Activated CD4-positive, alpha-beta T cell treated with anti-CD3 and anti-CD28 coated beads for 36 hours (primary cell): ENCODE measurements around the gene PRKCZ. TPM values are rescaled to one million over a fixed set of nuclear protein-coding genes. Genes with fewer than 3 reads are reported as not detected.

Experiments
- ATAC-seq: fragments of 200-7000 bp; cut with Tn5 transposase; one replicate; pipeline ENCODE4 v1.10.0; 2021; ENCODE audit warnings: mild to moderate bottlenecking, moderate library complexity
- CTCF ChIA-PET: fragments of 350-600 bp; sonication (Branson Sonifier 250); formaldehyde crosslinking; loops from one replicate; lab custom pipeline; 2021; ENCODE audit warnings: antibody characterized with exemption; lab: Charles Lee
- POLR2A ChIA-PET: fragments of 350-600 bp; sonication (Branson Sonifier 250); formaldehyde crosslinking; loops from one replicate; lab custom pipeline; 2021; ENCODE audit warnings: antibody characterized with exemption, inconsistent platforms; lab: Charles Lee
- DNase-seq: peaks from one replicate; pipeline ENCODE4 v3.0.0-alpha.2; 2020
- H3K27ac Mint-ChIP-seq: one replicate; pipeline ENCODE4 v1.8.0; 2021; ENCODE audit warnings: mixed read lengths
- H3K27me3 Mint-ChIP-seq: one replicate; pipeline ENCODE4 v1.8.0; 2021; ENCODE audit warnings: mixed read lengths
- H3K36me3 Mint-ChIP-seq: one replicate; pipeline ENCODE4 v1.8.0; 2021; ENCODE audit warnings: low read depth, mixed read lengths
- H3K4me1 Mint-ChIP-seq: one replicate; pipeline ENCODE4 v1.8.0; 2021; ENCODE audit warnings: mixed read lengths
- H3K4me3 Mint-ChIP-seq: one replicate; pipeline ENCODE4 v1.8.0; 2021; ENCODE audit warnings: mild to moderate bottlenecking, moderate library complexity, mixed read lengths
- H3K9me3 Mint-ChIP-seq: one replicate; pipeline ENCODE4 v1.8.0; 2021; ENCODE audit warnings: low read depth, mixed read lengths
- intact Hi-C, 2 experiments: fragments of 100-400 bp; cut with DNase I in 1 of 2; cut with micrococcal nuclease in 1 of 2; formaldehyde crosslinking; loops; one replicate each; pipeline versions ENCODE4 v1.14.2 to v1.15.1; 2022 to 2024; cut with DNase I, micrococcal nuclease
- total RNA-seq, 2 experiments: library from RNA; stranded (reverse); gene quantifications; one replicate each; pipeline ENCODE4 v1.2.3, GENCODE V29; 2021

Gene PRKCZ
- total RNA-seq, 2 experiments from 2014 or later: 9.8 to 10.9 TPM

DNA sequence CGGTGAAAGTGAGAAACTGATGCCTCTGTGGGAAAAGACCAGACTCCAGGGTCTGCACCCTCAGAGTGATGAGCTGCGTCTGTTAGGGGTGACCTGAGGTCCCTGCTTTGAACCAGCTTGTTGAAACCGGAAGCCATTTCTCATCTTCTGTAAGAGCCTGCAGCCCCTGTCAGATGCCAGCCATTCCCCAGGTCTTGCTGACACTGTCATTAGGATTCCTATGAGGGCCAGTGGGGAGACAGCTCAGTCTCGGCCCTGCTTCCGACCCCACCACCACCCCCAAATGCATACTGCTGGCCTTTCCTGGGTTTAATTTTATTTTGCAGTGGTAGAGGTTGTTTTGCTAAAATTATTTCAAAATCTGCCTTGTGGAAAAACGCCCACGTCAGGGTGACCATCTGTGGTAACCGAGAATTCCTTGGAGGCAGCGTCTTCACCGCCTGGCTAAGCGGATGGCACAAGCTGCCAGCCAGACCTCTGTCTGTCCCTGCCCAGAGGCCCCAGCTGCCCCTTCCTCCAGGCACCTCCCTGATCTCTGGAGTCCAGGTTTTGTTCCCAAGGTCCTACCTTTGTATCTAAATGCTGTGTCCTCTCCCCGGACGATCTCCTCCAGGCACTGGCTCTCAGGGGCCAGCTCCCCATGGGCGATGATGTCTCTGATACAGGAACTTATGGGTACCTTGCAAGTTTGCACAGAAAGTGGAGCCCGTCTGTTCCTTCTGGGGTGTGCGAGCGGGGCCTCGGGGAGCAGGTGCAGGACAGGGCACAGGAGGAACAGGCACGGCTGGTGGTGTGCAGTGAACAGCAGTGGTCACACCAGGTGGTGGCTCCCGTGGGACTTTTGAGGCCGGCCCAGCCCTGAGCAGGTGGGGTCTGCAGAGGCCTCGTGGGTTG, 49.9 kb downstream of the PRKCZ start:
- DNase-seq: no peak
- intact Hi-C loops: no loop called here
- ChIA-PET POLR2A (no interaction called here), CTCF (no interaction called here)
- no peak overlapping the region for H3K4me3 Mint-ChIP-seq
- peaks cover 12% of the 10 kb centered on the region for H3K36me3 Mint-ChIP-seq
- H3K9me3 Mint-ChIP-seq: peaks cover 3% of the 10 kb centered on the region
- H3K27ac Mint-ChIP-seq: no peak overlapping the region
- H3K27me3 Mint-ChIP-seq: no peaks in the 10 kb centered on the region
- ATAC-seq: no peak
- no peaks in the 10 kb centered on the region for H3K4me1 Mint-ChIP-seq

DNA sequence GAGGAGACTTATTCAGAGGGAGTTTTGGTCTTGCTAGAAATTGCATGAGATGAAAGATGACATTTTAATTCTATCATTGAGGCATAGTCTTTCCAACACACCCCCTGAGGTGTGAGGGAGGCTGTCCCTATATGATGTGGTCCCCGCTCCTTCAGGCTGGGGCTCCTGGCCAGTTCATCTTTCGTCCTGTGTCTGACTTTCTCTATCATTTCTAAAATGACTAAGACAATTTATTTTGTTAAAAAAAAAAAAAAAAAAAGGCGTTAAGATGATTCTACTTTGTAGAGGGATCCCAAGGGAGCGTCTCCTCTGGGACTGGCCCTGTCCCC, 50.5 kb downstream of the PRKCZ start:
- no peak for ATAC-seq

GRCh38 chr1:2101531-2101930, 51.3 kb downstream of the PRKCZ start:
- Mint-ChIP-seq H3K27ac (no peak overlapping the region), H3K27me3 (no peaks in the 10 kb centered on the region), H3K36me3 (peaks cover 12% of the 10 kb centered on the region), H3K9me3 (peaks cover 3% of the 10 kb centered on the region), H3K4me1 (no peaks in the 10 kb centered on the region), H3K4me3 (no peak overlapping the region)
- ChIA-PET CTCF (no interaction called here), POLR2A (no interaction called here)
- intact Hi-C loops: no loop called here
- DNase-seq (no peak), ATAC-seq (no peak)

More for the DNA sequence above, 50.5 kb downstream of the PRKCZ start:
- Mint-ChIP-seq H3K4me3 (no peak overlapping the region), H3K27ac (no peak overlapping the region), H3K36me3 (peaks cover 12% of the 10 kb centered on the region), H3K9me3 (peaks cover 3% of the 10 kb centered on the region), H3K4me1 (no peaks in the 10 kb centered on the region), H3K27me3 (no peaks in the 10 kb centered on the region)
- POLR2A ChIA-PET: no interaction called here
- no peak for DNase-seq
- CTCF ChIA-PET: no interaction called here
- intact Hi-C loops: no loop called here

DNA sequence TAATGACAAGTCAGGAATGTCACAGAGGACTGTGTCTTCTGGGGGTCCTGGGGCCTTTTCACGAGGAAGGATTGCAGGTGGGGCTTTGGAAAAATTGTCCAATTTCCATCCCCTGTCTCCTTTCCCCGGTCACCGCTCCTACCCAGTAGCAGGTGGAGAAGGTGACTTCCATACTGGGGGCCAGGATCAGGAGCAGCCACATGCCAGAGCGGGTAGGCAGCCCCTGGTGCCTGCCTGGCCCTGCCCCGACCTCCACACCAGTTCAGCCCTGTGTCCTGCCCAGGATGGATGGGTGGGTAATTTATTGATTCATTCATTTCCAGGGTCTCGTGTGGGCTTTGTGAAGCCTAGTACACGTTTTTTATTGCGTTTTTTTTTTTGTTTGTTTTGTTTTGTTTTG, 51.7 kb downstream of the PRKCZ start:
- intact Hi-C loops: no loop called here
- peaks cover 3% of the 10 kb centered on the region for H3K9me3 Mint-ChIP-seq
- ATAC-seq: no peak
- no peak overlapping the region for H3K27ac Mint-ChIP-seq
- no peaks in the 10 kb centered on the region for H3K27me3 Mint-ChIP-seq
- H3K36me3 Mint-ChIP-seq: peaks cover 12% of the 10 kb centered on the region
- CTCF ChIA-PET: no interaction called here
- no peak for DNase-seq
- no peaks in the 10 kb centered on the region for H3K4me1 Mint-ChIP-seq
- H3K4me3 Mint-ChIP-seq: no peak overlapping the region
- POLR2A ChIA-PET: no interaction called here

GRCh38 chr1:2102753-2103152, 52.5 kb downstream of the PRKCZ start:
- ChIA-PET POLR2A (no interaction called here), CTCF (no interaction called here)
- Mint-ChIP-seq H3K4me3 (no peak overlapping the region), H3K27me3 (no peaks in the 10 kb centered on the region), H3K4me1 (no peaks in the 10 kb centered on the region), H3K27ac (no peak overlapping the region), H3K9me3 (peaks cover 2% of the 10 kb centered on the region), H3K36me3 (peaks cover 11% of the 10 kb centered on the region)
- ATAC-seq (no peak), DNase-seq (no peak)
- intact Hi-C loops: no loop called here

- CTCF ChIA-PET: no interaction called here
- Mint-ChIP-seq H3K4me1 (no peaks in the 10 kb centered on the region), H3K27me3 (no peaks in the 10 kb centered on the region), H3K36me3 (peaks cover 6% of the 10 kb centered on the region), H3K27ac (no peak overlapping the region), H3K4me3 (no peak overlapping the region), H3K9me3 (no peaks in the 10 kb centered on the region)
- intact Hi-C loops: no loop called here
- ATAC-seq (no peak), DNase-seq (no peak)
- POLR2A ChIA-PET: interaction anchor here (0.6 kb wide), 1 partner anchor 357 kb away, joined by 4 read pairs; no protein-coding TSS in a partner anchor
These were observed 53.2 kb downstream of the PRKCZ start for GRCh38 chr1:2103266-2103900.

DNA sequence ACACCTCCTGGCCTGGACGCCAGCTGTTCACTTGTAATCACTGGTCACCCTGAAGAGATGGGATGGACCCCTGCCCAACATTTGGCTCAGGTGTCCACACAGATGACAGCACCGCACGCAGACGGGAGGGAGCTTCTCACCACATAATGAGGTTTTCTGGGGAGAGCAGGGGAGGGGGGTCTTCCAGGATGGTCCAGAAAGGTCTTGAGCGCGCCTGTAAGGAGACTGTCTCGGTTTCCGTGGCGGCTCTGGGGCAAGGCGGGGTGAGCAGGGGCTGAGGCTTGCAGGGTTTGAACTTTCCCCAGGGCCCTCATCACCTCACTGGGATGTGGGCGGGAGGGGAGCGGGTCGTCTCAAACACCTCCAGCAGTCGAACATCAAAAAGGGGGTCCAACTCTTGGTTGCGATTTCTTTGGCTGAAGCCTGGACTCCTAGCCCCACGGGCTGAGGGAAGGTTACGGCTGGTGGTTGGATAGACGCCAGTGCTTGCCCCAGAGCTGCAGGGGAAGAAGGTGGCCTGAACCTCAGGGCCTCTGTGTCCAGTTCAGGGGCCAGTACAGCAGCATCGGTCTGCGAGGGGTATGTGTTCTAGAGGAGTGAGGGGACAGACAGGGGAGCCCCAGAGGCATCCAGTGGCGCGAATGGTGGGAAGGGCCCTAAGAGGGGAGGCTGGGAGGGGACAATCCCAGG, 53.8 kb downstream of the PRKCZ start:
- ChIA-PET CTCF (no interaction called here), POLR2A (interaction anchor here (0.6 kb wide), 1 partner anchor 356 kb away, joined by 4 read pairs; no protein-coding TSS in a partner anchor)
- intact Hi-C loops: no loop called here
- ATAC-seq: no peak
- H3K4me1 Mint-ChIP-seq: no peaks in the 10 kb centered on the region
- no peaks in the 10 kb centered on the region for H3K27me3 Mint-ChIP-seq
- H3K9me3 Mint-ChIP-seq: no peaks in the 10 kb centered on the region
- no peak overlapping the region for H3K4me3 Mint-ChIP-seq
- H3K27ac Mint-ChIP-seq: no peak overlapping the region
- DNase-seq: no peak
- peaks cover 3% of the 10 kb centered on the region for H3K36me3 Mint-ChIP-seq

GRCh38 chr1:2104621-2105427, 54.6 kb downstream of the PRKCZ start:
- no peaks in the 10 kb centered on the region for H3K4me1 Mint-ChIP-seq
- no peak overlapping the region for H3K4me3 Mint-ChIP-seq
- peaks cover 2% of the 10 kb centered on the region for H3K36me3 Mint-ChIP-seq
- intact Hi-C loops: no loop called here
- no peaks in the 10 kb centered on the region for H3K27me3 Mint-ChIP-seq
- no peak overlapping the region for H3K27ac Mint-ChIP-seq
- ChIA-PET CTCF (no interaction called here), POLR2A (no interaction called here)
- ATAC-seq: no peak
- DNase-seq: no peak
- no peaks in the 10 kb centered on the region for H3K9me3 Mint-ChIP-seq

DNA sequence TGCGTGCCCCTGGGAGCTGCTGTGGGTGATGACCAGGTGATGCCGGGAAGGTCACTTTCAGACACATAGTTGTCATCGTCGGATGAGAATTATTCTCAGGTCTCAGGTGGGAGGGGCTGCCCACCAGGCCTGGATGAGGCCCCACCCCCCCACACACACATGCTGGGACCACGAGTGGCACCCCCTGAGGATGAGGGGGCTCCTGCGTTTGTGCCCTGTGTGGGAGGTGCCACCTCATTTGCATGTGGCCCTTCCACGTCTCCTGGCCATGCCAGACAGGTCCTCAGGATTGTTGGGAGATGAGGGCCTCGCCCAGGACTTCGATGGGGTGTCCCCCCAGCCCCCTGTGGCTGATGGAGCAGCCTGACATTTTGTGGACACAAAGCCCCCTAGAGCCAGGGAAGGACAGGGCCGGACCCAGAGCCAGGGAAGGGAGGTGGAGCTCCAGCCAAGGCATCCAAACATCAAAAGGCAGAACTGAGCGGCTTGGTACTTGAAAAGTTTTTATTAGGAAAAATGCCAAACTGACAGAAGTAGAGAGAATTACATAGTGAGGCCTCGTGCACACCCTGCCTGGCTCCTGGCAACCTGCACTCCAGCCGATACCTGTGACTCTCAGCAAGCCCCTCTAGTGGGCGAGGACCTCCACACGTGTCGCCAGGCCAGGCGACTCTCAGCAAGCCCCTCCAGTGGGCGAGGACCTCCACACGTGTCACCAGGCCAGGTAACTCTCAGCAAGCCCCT, 55.7 kb downstream of the PRKCZ start:
- Mint-ChIP-seq H3K27ac (no peak overlapping the region), H3K4me1 (no peaks in the 10 kb centered on the region), H3K36me3 (no peaks in the 10 kb centered on the region), H3K4me3 (no peak overlapping the region), H3K9me3 (no peaks in the 10 kb centered on the region), H3K27me3 (no peaks in the 10 kb centered on the region)
- POLR2A ChIA-PET: no interaction called here
- intact Hi-C loops: no loop called here
- DNase-seq (no peak), ATAC-seq (no peak)
- CTCF ChIA-PET: interaction anchor here (0.7 to 0.9 kb wide), 2 partner anchors 13 to 58 kb away, joined by 3 to 4 read pairs; no protein-coding TSS in a partner anchor

- H3K36me3 Mint-ChIP-seq: no peaks in the 10 kb centered on the region
- no peaks in the 10 kb centered on the region for H3K4me1 Mint-ChIP-seq
- no peak overlapping the region for H3K27ac Mint-ChIP-seq
- no peak for DNase-seq
- H3K27me3 Mint-ChIP-seq: no peaks in the 10 kb centered on the region
- CTCF ChIA-PET: interaction anchor here (0.9 kb wide), 1 partner anchor 14 kb away, joined by 4 read pairs; no protein-coding TSS in a partner anchor
- H3K4me3 Mint-ChIP-seq: no peak overlapping the region
- H3K9me3 Mint-ChIP-seq: no peaks in the 10 kb centered on the region
- POLR2A ChIA-PET: no interaction called here
- ATAC-seq: no peak
- intact Hi-C loops: no loop called here
These were observed 56.6 kb downstream of the PRKCZ start for GRCh38 chr1:2106659-2107405.
